Right atrium auricular region (tissue), 2 donors: Measurements from ENCODE around the gene COQ10A. TPM values are rescaled to one million over a fixed set of nuclear protein-coding genes. Genes with fewer than 3 reads are reported as not detected.

Experiments used
- DNase-seq: peaks from one replicate; pipeline ENCODE4 v3.0.0-alpha.2; 2019; ENCODE audit warnings: low spot score
- H3K27ac ChIP-seq, 2 donors: fragments of 200-600 bp; sonication (generic); 1 replicate in 1 of 2; 2 replicates in 1 of 2; pipeline ENCODE4 v1.5.1; 2016 to 2019
- H3K27me3 ChIP-seq, 2 donors: fragments of 200-600 bp; sonication (generic); one replicate each; pipeline versions ENCODE4 v1.5.1 to v1.6.0; 2017 to 2019
- H3K36me3 ChIP-seq: fragments of 200-600 bp; sonication (generic); one replicate; pipeline ENCODE4 v1.5.1; 2016
- H3K4me1 ChIP-seq, 2 donors: fragments of 200-600 bp; sonication (generic); one replicate each; pipeline versions ENCODE4 v1.5.1 to v1.6.0; 2017 to 2019
- H3K4me3 ChIP-seq, 2 donors: fragments of 200-600 bp; sonication (generic); 1 replicate in 1 of 2; 2 replicates in 1 of 2; pipeline ENCODE4 v1.5.1; 2017 to 2019; ENCODE audit warnings: mild to moderate bottlenecking in 1 of 2, moderate library complexity in 1 of 2
- H3K9me3 ChIP-seq, 2 donors: fragments of 200-600 bp; sonication (generic); one replicate each; pipeline ENCODE4 v1.5.1; 2019
- total RNA-seq, 2 donors: library from RNA; depleted of rRNA; stranded (reverse); fragments of >200 nt; gene quantifications; one replicate each; pipeline ENCODE4 v1.1.0, GENCODE V29; 2016
- TF ChIP-seq, protein P1 (sequence below), 2 donors: fragments of 200-600 bp; sonication (generic); IDR thresholded peaks; one replicate each; pipeline ENCODE4 v1.5.1; 2019; ENCODE audit warnings: antibody characterized with exemption in 2 of 2

Gene COQ10A
- total RNA-seq, 2 donors from 2014 or later: 68.5 to 149 TPM

DNA sequence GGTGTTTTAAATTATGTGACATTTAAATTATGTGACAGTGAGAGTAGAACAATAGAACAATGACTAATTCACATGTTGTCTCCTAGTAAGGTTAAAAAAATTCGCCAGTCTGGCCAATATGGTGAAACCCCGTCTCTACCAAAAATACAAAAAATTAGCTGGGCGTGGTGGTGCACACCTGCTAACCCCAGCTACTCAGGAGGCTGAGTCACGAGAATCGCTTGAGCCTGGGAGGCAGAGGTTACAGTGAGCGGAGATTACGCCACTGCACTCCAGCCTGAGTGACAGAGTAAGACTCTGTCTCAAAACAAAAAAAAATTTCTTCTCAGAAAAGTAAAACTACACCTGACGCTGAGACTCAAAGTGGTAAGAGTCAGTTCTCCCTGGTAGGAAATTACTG, 30.7 kb downstream of the COQ10A start:
- TF ChIP-seq, protein P1, sequence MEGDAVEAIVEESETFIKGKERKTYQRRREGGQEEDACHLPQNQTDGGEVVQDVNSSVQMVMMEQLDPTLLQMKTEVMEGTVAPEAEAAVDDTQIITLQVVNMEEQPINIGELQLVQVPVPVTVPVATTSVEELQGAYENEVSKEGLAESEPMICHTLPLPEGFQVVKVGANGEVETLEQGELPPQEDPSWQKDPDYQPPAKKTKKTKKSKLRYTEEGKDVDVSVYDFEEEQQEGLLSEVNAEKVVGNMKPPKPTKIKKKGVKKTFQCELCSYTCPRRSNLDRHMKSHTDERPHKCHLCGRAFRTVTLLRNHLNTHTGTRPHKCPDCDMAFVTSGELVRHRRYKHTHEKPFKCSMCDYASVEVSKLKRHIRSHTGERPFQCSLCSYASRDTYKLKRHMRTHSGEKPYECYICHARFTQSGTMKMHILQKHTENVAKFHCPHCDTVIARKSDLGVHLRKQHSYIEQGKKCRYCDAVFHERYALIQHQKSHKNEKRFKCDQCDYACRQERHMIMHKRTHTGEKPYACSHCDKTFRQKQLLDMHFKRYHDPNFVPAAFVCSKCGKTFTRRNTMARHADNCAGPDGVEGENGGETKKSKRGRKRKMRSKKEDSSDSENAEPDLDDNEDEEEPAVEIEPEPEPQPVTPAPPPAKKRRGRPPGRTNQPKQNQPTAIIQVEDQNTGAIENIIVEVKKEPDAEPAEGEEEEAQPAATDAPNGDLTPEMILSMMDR (IDR thresholded peaks at IDR 0.05): no peak
- no peak for DNase-seq
- no peak overlapping the region for H3K27ac ChIP-seq
- peaks cover 0 to 69% of the 10 kb centered on the region in 2 donors for H3K4me1 ChIP-seq
- peaks cover 9% of the 10 kb centered on the region for H3K36me3 ChIP-seq
- no peak overlapping the region for H3K4me3 ChIP-seq
- no peaks in the 10 kb centered on the region for H3K9me3 ChIP-seq
- no peaks in the 10 kb centered on the region for H3K27me3 ChIP-seq

DNA sequence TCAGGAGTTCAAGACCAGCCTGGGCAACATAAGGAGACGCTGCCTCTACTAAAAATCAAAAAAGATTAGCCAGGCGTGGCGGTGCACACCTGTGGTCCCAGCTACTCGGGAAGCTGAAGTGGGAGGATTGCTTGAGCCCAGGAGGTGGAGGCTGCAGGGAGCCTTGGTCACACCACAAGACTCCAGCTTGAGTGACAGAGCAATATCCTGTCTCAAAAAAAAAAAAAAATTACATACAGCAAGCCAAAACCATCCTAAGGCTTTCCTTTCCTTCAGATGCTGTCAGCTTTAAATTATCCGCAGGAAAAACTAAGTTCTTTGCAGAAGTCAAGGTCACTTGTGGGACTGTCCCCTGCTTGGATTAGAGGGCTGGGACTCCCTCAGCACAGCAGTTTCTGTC, 32.1 kb downstream of the COQ10A start:
- H3K27ac ChIP-seq: peak overlapping the region; percentile 88 to 91
- TF ChIP-seq, protein P1 (IDR thresholded peaks at IDR 0.05): no peak
- H3K9me3 ChIP-seq: no peaks in the 10 kb centered on the region
- H3K27me3 ChIP-seq: no peaks in the 10 kb centered on the region
- H3K4me1 ChIP-seq: peaks cover 0 to 58% of the 10 kb centered on the region in 2 donors
- peak overlapping the region; percentile 65 to 90 for H3K4me3 ChIP-seq
- DNase-seq: no peak
- H3K36me3 ChIP-seq: peaks cover 9% of the 10 kb centered on the region

DNA sequence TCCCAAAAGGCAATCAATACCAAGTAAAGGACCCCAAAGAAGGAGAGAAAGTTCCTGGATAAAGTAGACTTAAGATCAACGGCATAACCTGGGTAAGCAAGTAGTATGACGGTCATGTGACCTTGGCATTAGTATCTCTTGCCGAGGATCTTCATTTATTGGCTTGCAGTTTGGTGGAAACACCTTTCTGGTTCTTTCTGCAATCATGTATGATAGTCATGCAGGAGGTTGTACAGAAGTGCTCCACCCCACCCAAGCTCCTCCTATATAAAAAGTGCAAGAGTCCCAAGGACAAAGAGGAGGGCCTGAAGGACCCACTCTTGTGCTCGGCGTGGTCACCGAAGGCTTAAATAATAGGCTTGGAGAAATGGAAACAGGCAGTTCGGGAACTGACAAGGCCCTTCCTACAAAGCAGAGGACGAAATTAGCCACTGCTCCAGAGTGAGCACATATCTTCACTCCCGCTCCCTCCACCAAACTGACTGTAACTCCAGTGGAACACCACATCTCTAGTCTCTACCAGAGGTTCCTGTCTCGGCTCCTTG, 32.6 kb downstream of the COQ10A start:
- Histone ChIP-seq H3K27me3 (no peaks in the 10 kb centered on the region), H3K4me3 (peak overlapping the region; percentile 65 to 90), H3K4me1 (peaks cover 0 to 54% of the 10 kb centered on the region in 2 donors), H3K9me3 (no peaks in the 10 kb centered on the region), H3K36me3 (peaks cover 9% of the 10 kb centered on the region), H3K27ac (peak overlapping the region; percentile 88 to 91)
- TF ChIP-seq, protein P1 (IDR thresholded peaks at IDR 0.05): no peak
- peak; percentile 59 for DNase-seq

DNA sequence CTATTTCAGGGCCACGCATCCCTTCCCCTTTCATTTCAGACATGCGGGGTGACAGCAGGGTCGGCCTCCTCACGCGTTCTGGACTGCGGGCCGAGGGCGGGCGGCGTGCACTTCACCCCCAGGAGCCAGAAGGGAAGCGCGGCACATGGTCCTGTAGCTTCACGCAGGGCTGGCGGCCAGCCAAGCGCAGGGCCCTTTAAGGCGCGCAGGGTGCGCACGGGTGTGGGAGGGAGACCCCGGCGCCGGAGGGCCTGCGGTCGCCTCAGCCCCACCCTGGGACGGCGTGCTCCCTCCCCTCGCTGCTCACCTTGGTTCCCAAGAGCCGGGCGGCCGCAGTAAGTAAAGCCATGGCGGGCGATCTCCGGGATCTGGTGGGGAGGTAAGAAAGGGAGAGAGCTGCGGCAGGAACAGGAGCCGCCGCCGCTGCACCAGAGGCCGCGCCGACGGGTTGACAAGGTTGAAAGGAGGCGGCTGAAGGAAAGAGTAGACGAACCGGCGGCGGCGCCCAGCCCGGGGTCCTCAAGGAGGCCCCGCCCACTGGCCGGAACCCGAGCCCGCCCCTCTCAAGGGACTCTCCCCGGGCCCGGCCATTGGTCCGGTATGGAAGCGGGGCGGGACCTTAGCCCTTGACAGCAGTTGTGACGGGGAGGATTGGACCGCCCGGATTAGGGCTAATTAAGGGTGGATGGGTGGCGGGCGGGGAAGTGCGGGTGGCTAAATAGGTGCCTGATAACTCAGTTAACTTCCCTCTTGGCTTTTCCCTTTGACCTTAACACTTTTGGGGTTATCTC, 33.3 kb downstream of the COQ10A start, which contains the start of gene CS:
Gene CS (minus strand): TSS at position 478 of the 791 bp plus-strand sequence. CDS start 129 bp downstream, at position 349.
- peaks cover 11% of the 10 kb centered on the region for H3K36me3 ChIP-seq
- TF ChIP-seq, protein P1 (IDR thresholded peaks at IDR 0.05): no peak

DNA sequence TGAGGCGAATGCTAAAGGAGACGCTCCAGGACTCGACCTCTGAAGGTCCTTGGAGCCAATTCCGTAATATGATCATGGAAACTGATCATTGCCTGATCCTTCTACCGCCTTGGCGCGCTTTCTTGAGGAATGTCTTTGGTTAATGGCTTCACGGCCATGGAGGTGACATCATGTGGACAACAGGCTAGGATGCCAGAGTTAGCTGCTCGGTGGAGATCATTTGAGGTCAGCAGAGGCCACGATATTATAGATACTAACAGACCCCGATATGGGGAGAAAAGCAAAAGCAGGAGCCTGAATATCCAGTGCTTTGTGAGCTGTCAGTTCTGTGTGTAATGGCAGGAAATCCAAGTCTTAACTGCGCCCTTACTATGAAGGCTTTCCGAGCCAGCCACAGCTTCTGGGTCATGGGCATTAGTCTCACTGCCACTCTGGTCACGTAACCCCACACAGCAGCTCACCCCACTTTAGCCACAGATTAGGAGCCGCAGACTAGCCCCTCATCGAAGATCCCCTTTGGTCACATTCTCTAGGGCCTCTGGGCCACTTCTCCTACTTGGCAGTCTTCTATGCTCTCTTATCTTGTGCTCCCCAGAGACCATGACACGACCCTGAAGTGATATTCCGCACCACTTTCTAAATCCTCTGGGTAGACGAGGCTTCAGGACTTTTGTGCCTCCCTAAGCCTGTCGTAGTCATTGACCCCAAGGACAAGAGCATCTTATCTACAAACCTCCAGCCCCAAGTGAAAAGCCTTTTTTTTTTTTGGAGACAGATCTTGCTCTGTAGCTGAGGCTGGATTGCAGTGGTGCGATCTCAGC, 34.1 kb downstream of the COQ10A start:
- Histone ChIP-seq H3K36me3 (peaks cover 16% of the 10 kb centered on the region), H3K9me3 (no peaks in the 10 kb centered on the region), H3K27ac (peak overlapping the region; percentile 88 to 91), H3K4me3 (peak overlapping the region; percentile 65 to 90), H3K27me3 (no peaks in the 10 kb centered on the region), H3K4me1 (peaks cover 0 to 54% of the 10 kb centered on the region in 2 donors)
- TF ChIP-seq, protein P1 (IDR thresholded peaks at IDR 0.05): no peak
- DNase-seq: no peak

More for the DNA sequence above, 33.3 kb downstream of the COQ10A start, which contains the start of gene CS:
- DNase-seq: peak; percentile 99
- Histone ChIP-seq H3K27ac (peak within 1 kb of the TSS; percentile 88 to 91), H3K9me3 (no peaks in the 10 kb centered on the region), H3K4me3 (peak within 1 kb of the TSS; percentile 65 to 90), H3K27me3 (no peaks in the 10 kb centered on the region), H3K4me1 (peaks cover 0 to 54% of the 10 kb centered on the region in 2 donors)
